OCI-LY7 (cell line): ENCODE results near the gene NUBP2. TPM values are rescaled to one million over a fixed set of nuclear protein-coding genes. Genes with fewer than 3 reads are reported as not detected.

ENCODE experiments used
- BruUV-seq: library from RNA; stranded (reverse); fragments of 400-500 nt; replicated peaks from 2 replicates; lab custom pipeline; 2021; lab: Mats Ljungman, UMichigan
- CTCF ChIA-PET: fragments of 300-600 bp; sonication (Branson Sonifier 250); formaldehyde crosslinking; loops from one replicate; lab custom pipeline; 2022; ENCODE audit warnings: antibody characterized with exemption; ENCODE audit not compliant: unreplicated experiment; lab: Charles Lee
- POLR2A ChIA-PET: fragments of 300-600 bp; sonication (Branson Sonifier 250); formaldehyde crosslinking; loops from one replicate; lab custom pipeline; 2022; ENCODE audit warnings: antibody characterized with exemption; lab: Charles Lee
- DNase-seq: peaks from one replicate; pipeline ENCODE4 v3.0.0-alpha.2; 2015; ENCODE audit warnings: low spot score
- H2AFZ ChIP-seq: fragments of 200-600 bp; sonication (generic), shearing (Covaris generic); 2 replicates; pipeline ENCODE4 v1.6.1; 2014; ENCODE audit warnings: mild to moderate bottlenecking, antibody characterized with exemption, low read length, moderate library complexity
- H3K27ac ChIP-seq: fragments of 200-600 bp; sonication (generic); 2 replicates; pipeline ENCODE4 v1.5.1; 2014; ENCODE audit warnings: mixed run types, low read depth, mild to moderate bottlenecking, moderate library complexity, low read length, inconsistent platforms; ENCODE audit not compliant: poor library complexity, severe bottlenecking
- H3K36me3 ChIP-seq: fragments of 200-600 bp; sonication (generic); 2 replicates; pipeline ENCODE4 v1.6.1; 2014; ENCODE audit warnings: mild to moderate bottlenecking, antibody characterized with exemption, low read length, moderate library complexity, mixed read lengths; ENCODE audit not compliant: insufficient read depth
- H3K4me1 ChIP-seq: fragments of 200-600 bp; sonication (generic); 2 replicates; pipeline ENCODE4 v1.5.1; 2014; ENCODE audit warnings: mild to moderate bottlenecking, low read length; ENCODE audit not compliant: insufficient read depth, poor library complexity, severe bottlenecking
- H3K4me2 ChIP-seq: fragments of 200-600 bp; sonication (generic); 2 replicates; pipeline ENCODE4 v1.6.1; 2014; ENCODE audit warnings: mild to moderate bottlenecking, low read length
- H3K4me3 ChIP-seq: fragments of 200-600 bp; sonication (generic); 2 replicates; pipeline ENCODE4 v1.5.1; 2014; ENCODE audit warnings: mild to moderate bottlenecking, low read depth, low read length; ENCODE audit not compliant: poor library complexity, severe bottlenecking
- H3K79me2 ChIP-seq: fragments of 200-600 bp; sonication (generic); 2 replicates; pipeline ENCODE4 v1.6.1; 2016; ENCODE audit warnings: low read depth, mild to moderate bottlenecking, low read length, moderate library complexity, mixed read lengths; ENCODE audit not compliant: insufficient read depth
- H3K9me2 ChIP-seq: fragments of 200-600 bp; sonication (generic); 2 replicates; pipeline ENCODE4 v1.6.1; 2016; ENCODE audit warnings: mild to moderate bottlenecking, low read length, mixed read lengths; ENCODE audit not compliant: insufficient read depth
- H3K9me3 ChIP-seq: fragments of 200-600 bp; sonication (generic); 2 replicates; pipeline ENCODE4 v1.6.1; 2014; ENCODE audit warnings: mild to moderate bottlenecking, mixed run types, low read length, mixed read lengths
- H4K20me1 ChIP-seq: fragments of 200-600 bp; sonication (generic); 2 replicates; pipeline ENCODE4 v1.6.1; 2014; ENCODE audit warnings: mild to moderate bottlenecking, antibody characterized with exemption, low read length, moderate library complexity, mixed read lengths; ENCODE audit not compliant: insufficient read depth
- EZH2phosphoT487 ChIP-seq: fragments of 200-600 bp; sonication (generic); IDR thresholded peaks from 2 replicates; pipeline ENCODE4 v1.6.1; 2018; ENCODE audit warnings: low read depth, borderline replicate concordance, mild to moderate bottlenecking, mixed run types, antibody characterized with exemption, low read length, moderate library complexity, mixed read lengths
- intact Hi-C: fragments of 100-400 bp; cut with micrococcal nuclease; formaldehyde crosslinking; loops from one replicate; pipeline ENCODE4 v1.10.0; 2022; ENCODE audit not compliant: unreplicated experiment
- total RNA-seq, 2 experiments: library from RNA; depleted of rRNA in 1 of 2; stranded (reverse); fragments of >200 nt in 1 of 2; shearing (Covaris generic) in 1 of 2; gene quantifications; 2 replicates each; pipeline ENCODE4 v1.2.3, GENCODE V29; 2014 to 2022
- TF ChIP-seq, protein P1 (sequence below): fragments of 200-600 bp; sonication (generic); conservative IDR thresholded peaks from 2 replicates; pipeline ENCODE4 v1.5.1; 2014; ENCODE audit warnings: mild to moderate bottlenecking, antibody characterized with exemption, low read length, moderate library complexity, mixed read lengths

Gene NUBP2
- total RNA-seq, 2 experiments from 2014 or later: 62.7 to 94.9 TPM

DNA sequence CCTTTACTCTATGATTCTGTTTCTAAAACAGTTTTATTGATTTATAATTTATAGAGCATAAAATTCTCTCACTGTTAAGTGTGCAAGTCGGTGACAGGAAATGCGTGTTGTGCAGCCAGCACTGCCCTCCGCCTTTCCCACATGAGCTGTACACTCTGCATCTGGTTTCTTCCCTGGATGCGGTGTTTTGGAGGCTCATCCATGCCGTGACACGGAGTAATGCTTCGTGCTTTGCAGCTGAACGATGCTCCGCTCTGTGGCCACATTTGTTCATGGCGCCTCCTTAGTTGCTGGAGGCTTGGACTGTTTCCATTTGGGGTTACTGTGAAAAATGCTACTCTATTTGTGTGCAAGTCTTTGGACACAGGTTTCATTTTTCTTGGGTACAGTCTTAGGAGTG lies 17.9 kb downstream of the NUBP2 start:
- H2AFZ ChIP-seq: no peak overlapping the region
- peaks cover 27% of the 10 kb centered on the region; the same call in 1 of the 2 replicates for H3K9me3 ChIP-seq
- POLR2A ChIA-PET: no interaction called here
- no TSS peak for BruUV-seq
- no peaks in the 10 kb centered on the region for H3K79me2 ChIP-seq
- no peaks in the 10 kb centered on the region for H3K4me1 ChIP-seq
- TF ChIP-seq, protein P1, sequence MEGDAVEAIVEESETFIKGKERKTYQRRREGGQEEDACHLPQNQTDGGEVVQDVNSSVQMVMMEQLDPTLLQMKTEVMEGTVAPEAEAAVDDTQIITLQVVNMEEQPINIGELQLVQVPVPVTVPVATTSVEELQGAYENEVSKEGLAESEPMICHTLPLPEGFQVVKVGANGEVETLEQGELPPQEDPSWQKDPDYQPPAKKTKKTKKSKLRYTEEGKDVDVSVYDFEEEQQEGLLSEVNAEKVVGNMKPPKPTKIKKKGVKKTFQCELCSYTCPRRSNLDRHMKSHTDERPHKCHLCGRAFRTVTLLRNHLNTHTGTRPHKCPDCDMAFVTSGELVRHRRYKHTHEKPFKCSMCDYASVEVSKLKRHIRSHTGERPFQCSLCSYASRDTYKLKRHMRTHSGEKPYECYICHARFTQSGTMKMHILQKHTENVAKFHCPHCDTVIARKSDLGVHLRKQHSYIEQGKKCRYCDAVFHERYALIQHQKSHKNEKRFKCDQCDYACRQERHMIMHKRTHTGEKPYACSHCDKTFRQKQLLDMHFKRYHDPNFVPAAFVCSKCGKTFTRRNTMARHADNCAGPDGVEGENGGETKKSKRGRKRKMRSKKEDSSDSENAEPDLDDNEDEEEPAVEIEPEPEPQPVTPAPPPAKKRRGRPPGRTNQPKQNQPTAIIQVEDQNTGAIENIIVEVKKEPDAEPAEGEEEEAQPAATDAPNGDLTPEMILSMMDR: no peak
- no peak for TF ChIP-seq EZH2phosphoT487
- CTCF ChIA-PET: no interaction called here
- no peak overlapping the region for H3K4me3 ChIP-seq
- DNase-seq: no peak
- no peak overlapping the region for H3K4me2 ChIP-seq
- H3K36me3 ChIP-seq: no peaks in the 10 kb centered on the region; the same call in 1 of the 2 replicates
- H3K9me2 ChIP-seq: no peaks in the 10 kb centered on the region
- H4K20me1 ChIP-seq: no peaks in the 10 kb centered on the region
- no peak overlapping the region for H3K27ac ChIP-seq
- intact Hi-C loops: no loop called here

DNA sequence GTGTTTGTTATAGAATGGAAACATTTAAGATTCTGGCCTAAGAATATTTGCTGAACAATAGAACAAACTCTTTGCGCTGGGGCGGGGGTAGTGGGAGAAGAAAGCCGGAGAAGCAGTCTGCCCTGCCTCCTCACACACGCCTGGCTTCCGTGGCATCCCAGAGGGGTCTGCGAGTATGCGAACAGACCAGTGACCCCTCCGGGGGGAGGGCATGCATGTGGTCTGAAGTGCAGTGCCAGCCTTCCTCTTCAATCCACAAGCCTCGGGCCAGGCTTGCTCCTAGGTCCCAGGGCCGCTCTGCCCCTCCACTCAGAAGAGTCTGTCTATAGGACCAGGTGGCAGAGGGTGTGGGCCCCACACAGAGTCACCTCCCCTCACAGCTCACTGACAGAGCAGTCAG lies 24.9 kb downstream of the NUBP2 start:
- intact Hi-C loops: no loop called here
- POLR2A ChIA-PET: no interaction called here
- no peaks in the 10 kb centered on the region for H3K9me3 ChIP-seq
- no peak overlapping the region for H2AFZ ChIP-seq
- DNase-seq: no peak
- H3K4me2 ChIP-seq: no peak overlapping the region
- no TSS peak for BruUV-seq
- no peak overlapping the region for H3K4me3 ChIP-seq
- no peaks in the 10 kb centered on the region for H3K9me2 ChIP-seq
- no peaks in the 10 kb centered on the region for H4K20me1 ChIP-seq
- no peaks in the 10 kb centered on the region for H3K4me1 ChIP-seq
- TF ChIP-seq EZH2phosphoT487: no peak
- TF ChIP-seq, protein P1: no peak
- H3K79me2 ChIP-seq: no peaks in the 10 kb centered on the region
- CTCF ChIA-PET: no interaction called here
- H3K36me3 ChIP-seq: no peaks in the 10 kb centered on the region
- H3K27ac ChIP-seq: no peak overlapping the region

GRCh38 chr16:1808691-1809090 lies 25.9 kb downstream of the NUBP2 start:
- Histone ChIP-seq H3K9me2 (no peaks in the 10 kb centered on the region), H3K4me3 (no peak overlapping the region), H3K9me3 (no peaks in the 10 kb centered on the region), H3K4me2 (no peak overlapping the region), H4K20me1 (no peaks in the 10 kb centered on the region), H3K27ac (no peak overlapping the region), H3K79me2 (no peaks in the 10 kb centered on the region), H3K4me1 (no peaks in the 10 kb centered on the region), H3K36me3 (no peaks in the 10 kb centered on the region), H2AFZ (no peak overlapping the region)
- intact Hi-C loops: no loop called here
- no TSS peak for BruUV-seq
- TF ChIP-seq, protein P1: no peak
- no peak for TF ChIP-seq EZH2phosphoT487
- CTCF ChIA-PET: no interaction called here
- POLR2A ChIA-PET: no interaction called here
- no peak for DNase-seq
